HEK293 (cell line): ENCODE results near the gene ATP5MC3.

Source experiments
- HOXD13 ChIP-seq: sonication (generic); formaldehyde crosslinking; IDR thresholded peaks from 2 replicates; pipeline ENCODE4 v1.8.0; 2022; ENCODE audit warnings: missing genetic modification reagents, borderline replicate concordance
- KLF16 ChIP-seq: fragments of 450-650 bp; formaldehyde crosslinking; IDR thresholded peaks from 2 replicates; pipeline ENCODE4 v1.5.1; 2017; ENCODE audit warnings: missing biosample characterization, missing genetic modification characterization
- MYNN ChIP-seq: fragments of 450-650 bp; formaldehyde crosslinking; IDR thresholded peaks from 2 replicates; pipeline ENCODE4 v1.5.1; 2016; ENCODE audit warnings: missing biosample characterization, missing genetic modification characterization, borderline replicate concordance
- REPIN1 ChIP-seq: fragments of 450-650 bp; formaldehyde crosslinking; IDR thresholded peaks from 2 replicates; pipeline ENCODE4 v1.5.1; 2017; ENCODE audit warnings: missing biosample characterization, missing genetic modification characterization, low read depth
- YY1 ChIP-seq: fragments of 450-650 bp; formaldehyde crosslinking; IDR thresholded peaks from 2 replicates; pipeline ENCODE4 v1.5.1; 2018; ENCODE audit warnings: missing biosample characterization, missing genetic modification characterization
- ZFHX2 ChIP-seq: fragments of 450-650 bp; formaldehyde crosslinking; conservative IDR thresholded peaks from 2 replicates; pipeline ENCODE4 v1.5.1; 2016; ENCODE audit warnings: missing biosample characterization, missing genetic modification characterization
- ZNF132 ChIP-seq: fragments of 450-650 bp; formaldehyde crosslinking; IDR thresholded peaks from 2 replicates; pipeline ENCODE4 v1.5.1; 2017; ENCODE audit warnings: missing biosample characterization, missing genetic modification characterization, borderline replicate concordance
- ZNF138 ChIP-seq: fragments of 450-650 bp; formaldehyde crosslinking; IDR thresholded peaks from 2 replicates; pipeline ENCODE4 v1.5.1; 2016; ENCODE audit warnings: missing biosample characterization, missing genetic modification characterization, borderline replicate concordance
- ZNF140 ChIP-seq: fragments of 450-650 bp; formaldehyde crosslinking; IDR thresholded peaks from 2 replicates; pipeline ENCODE4 v1.5.1; 2016; ENCODE audit warnings: missing biosample characterization, missing genetic modification characterization
- ZNF184 ChIP-seq: fragments of 450-650 bp; IDR thresholded peaks from 2 replicates; pipeline ENCODE4 v1.5.1; 2018; ENCODE audit warnings: missing biosample characterization, mild to moderate bottlenecking, missing genetic modification characterization
- ZNF223 ChIP-seq: fragments of 450-650 bp; formaldehyde crosslinking; IDR thresholded peaks from 2 replicates; pipeline ENCODE4 v1.5.1; 2016; ENCODE audit warnings: missing biosample characterization, missing genetic modification characterization
- ZNF335 ChIP-seq: fragments of 450-650 bp; formaldehyde crosslinking; conservative IDR thresholded peaks from 2 replicates; pipeline ENCODE4 v1.5.1; 2016; ENCODE audit warnings: missing biosample characterization, missing genetic modification characterization
- ZNF37A ChIP-seq: fragments of 450-650 bp; IDR thresholded peaks from 2 replicates; pipeline ENCODE4 v1.5.1; 2018; ENCODE audit warnings: missing biosample characterization, missing genetic modification characterization
- ZNF510 ChIP-seq: fragments of 450-650 bp; formaldehyde crosslinking; IDR thresholded peaks from 2 replicates; pipeline ENCODE4 v1.5.1; 2018; ENCODE audit warnings: mild to moderate bottlenecking, missing genetic modification characterization, missing biosample characterization; ENCODE audit not compliant: insufficient replicate concordance
- ZNF514 ChIP-seq: fragments of 450-650 bp; formaldehyde crosslinking; IDR thresholded peaks from 2 replicates; pipeline ENCODE4 v1.5.1; 2016; ENCODE audit warnings: missing biosample characterization, missing genetic modification characterization
- ZNF701 ChIP-seq: fragments of 450-650 bp; formaldehyde crosslinking; IDR thresholded peaks from 2 replicates; pipeline ENCODE4 v1.5.1; 2016; ENCODE audit warnings: missing biosample characterization, missing genetic modification characterization
- ZNF830 ChIP-seq: fragments of 450-650 bp; IDR thresholded peaks from 2 replicates; pipeline ENCODE4 v1.5.0; 2018; ENCODE audit warnings: missing biosample characterization, missing genetic modification characterization, low read depth, mild to moderate bottlenecking, moderate library complexity
- ZSCAN16 ChIP-seq: fragments of 450-650 bp; formaldehyde crosslinking; IDR thresholded peaks from 2 replicates; pipeline ENCODE4 v1.5.1; 2016; ENCODE audit warnings: missing biosample characterization, missing genetic modification characterization
- TF ChIP-seq, protein P1 (sequence below): fragments of 450-650 bp; formaldehyde crosslinking; IDR thresholded peaks from 2 replicates; pipeline ENCODE4 v1.5.1; 2016; ENCODE audit warnings: missing biosample characterization, missing genetic modification characterization
- TF ChIP-seq, protein P2 (sequence below): fragments of 450-650 bp; formaldehyde crosslinking; IDR thresholded peaks from 2 replicates; pipeline ENCODE4 v1.5.1; 2017; ENCODE audit warnings: missing biosample characterization, missing genetic modification characterization
- TF ChIP-seq, protein P3 (sequence below): fragments of 450-650 bp; formaldehyde crosslinking; IDR thresholded peaks from 2 replicates; pipeline ENCODE4 v1.5.1; 2017; ENCODE audit warnings: missing biosample characterization, missing genetic modification characterization
- TF ChIP-seq, protein P4 (sequence below): fragments of 450-650 bp; formaldehyde crosslinking; IDR thresholded peaks from 2 replicates; pipeline ENCODE4 v1.5.1; 2017; ENCODE audit warnings: missing biosample characterization, missing genetic modification characterization
- TF ChIP-seq, protein P5 (sequence below): fragments of 450-650 bp; formaldehyde crosslinking; IDR thresholded peaks from 2 replicates; pipeline ENCODE4 v1.5.1; 2016; ENCODE audit warnings: missing biosample characterization, missing genetic modification characterization
- TF ChIP-seq, protein P6 (sequence below): fragments of 450-650 bp; formaldehyde crosslinking; conservative IDR thresholded peaks from 2 replicates; pipeline ENCODE4 v1.5.1; 2016; ENCODE audit warnings: low read depth, missing biosample characterization, missing genetic modification characterization

Gene ATP5MC3

DNA sequence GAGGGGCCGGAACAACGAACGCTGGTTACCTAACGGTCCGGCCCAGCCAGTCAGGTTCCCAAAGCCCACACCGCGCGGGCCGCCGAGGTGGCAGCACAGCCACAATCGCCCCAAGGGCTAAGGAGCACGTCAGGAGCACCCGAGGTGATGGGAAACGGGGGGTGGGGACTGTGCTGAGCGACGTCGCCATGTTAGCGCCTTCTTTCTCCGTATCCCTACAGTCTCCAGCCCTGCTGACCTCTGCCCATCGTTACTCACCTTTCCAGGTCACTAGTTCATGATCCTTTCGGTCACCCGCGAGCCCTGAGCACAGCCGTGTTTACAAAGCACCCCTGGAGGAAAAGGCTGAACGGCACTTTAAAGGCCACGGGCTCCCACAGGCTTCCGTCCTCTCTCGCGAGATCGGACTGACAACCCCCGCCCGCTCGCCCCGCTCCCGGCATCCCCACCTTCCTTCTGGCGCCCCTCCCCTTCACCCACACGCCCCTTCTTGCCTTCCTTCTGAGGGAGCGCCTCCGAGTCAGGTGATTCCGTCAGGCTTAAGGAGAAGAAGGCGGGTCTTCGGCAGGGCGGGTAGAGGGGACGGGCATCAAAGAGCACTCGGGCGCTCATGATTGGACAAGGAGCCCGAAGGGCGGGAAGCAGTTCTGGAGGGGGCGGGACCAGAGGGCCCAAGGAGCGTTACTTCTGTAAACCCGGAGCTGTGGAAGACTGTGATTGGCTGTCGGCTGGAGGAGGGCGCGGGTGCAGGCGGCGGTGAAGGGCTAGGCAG is 13.5 kb downstream of the ATP5MC3 start, which contains the start of gene ATF2 (continued):
- TF ChIP-seq, protein P1, sequence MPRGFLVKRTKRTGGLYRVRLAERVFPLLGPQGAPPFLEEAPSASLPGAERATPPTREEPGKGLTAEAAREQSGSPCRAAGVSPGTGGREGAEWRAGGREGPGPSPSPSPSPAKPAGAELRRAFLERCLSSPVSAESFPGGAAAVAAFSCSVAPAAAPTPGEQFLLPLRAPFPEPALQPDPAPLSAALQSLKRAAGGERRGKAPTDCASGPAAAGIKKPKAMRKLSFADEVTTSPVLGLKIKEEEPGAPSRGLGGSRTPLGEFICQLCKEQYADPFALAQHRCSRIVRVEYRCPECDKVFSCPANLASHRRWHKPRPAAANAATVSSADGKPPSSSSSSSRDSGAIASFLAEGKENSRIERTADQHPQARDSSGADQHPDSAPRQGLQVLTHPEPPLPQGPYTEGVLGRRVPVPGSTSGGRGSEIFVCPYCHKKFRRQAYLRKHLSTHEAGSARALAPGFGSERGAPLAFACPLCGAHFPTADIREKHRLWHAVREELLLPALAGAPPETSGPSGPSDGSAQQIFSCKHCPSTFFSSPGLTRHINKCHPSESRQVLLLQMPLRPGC (tag by site-specific recombination) = 0 out of 2 replicates have a peak, but pooled peaks have one; percentile 43
- TF ChIP-seq ZNF37A (no peak), ZNF514 (tag by site-specific recombination) (no peak), HOXD13 (CRISPR knock-in tag) (no peak), ZSCAN16 (tag by site-specific recombination) (peak; percentile 97), ZNF184 (tag by site-specific recombination) (no peak), ZNF830 (tag by site-specific recombination) (no peak), MYNN (tag by site-specific recombination) (no peak), YY1 (tag by site-specific recombination) (peak; percentile 79; the same call in 1 of the 2 replicates), ZNF140 (tag by site-specific recombination) (no peak), ZNF138 (tag by site-specific recombination) (no peak), ZNF510 (tag by site-specific recombination) (no peak), KLF16 (tag by site-specific recombination) (peak; percentile 92), ZNF701 (tag by site-specific recombination) (no peak), REPIN1 (tag by site-specific recombination) (no peak), ZNF132 (tag by site-specific recombination) (no peak), ZNF223 (tag by site-specific recombination) (no peak), ZNF335 (tag by site-specific recombination) (peak; percentile 83), ZFHX2 (peak; percentile 56)
- TF ChIP-seq, protein P2, sequence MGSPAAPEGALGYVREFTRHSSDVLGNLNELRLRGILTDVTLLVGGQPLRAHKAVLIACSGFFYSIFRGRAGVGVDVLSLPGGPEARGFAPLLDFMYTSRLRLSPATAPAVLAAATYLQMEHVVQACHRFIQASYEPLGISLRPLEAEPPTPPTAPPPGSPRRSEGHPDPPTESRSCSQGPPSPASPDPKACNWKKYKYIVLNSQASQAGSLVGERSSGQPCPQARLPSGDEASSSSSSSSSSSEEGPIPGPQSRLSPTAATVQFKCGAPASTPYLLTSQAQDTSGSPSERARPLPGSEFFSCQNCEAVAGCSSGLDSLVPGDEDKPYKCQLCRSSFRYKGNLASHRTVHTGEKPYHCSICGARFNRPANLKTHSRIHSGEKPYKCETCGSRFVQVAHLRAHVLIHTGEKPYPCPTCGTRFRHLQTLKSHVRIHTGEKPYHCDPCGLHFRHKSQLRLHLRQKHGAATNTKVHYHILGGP = no peak
- TF ChIP-seq, protein P3, sequence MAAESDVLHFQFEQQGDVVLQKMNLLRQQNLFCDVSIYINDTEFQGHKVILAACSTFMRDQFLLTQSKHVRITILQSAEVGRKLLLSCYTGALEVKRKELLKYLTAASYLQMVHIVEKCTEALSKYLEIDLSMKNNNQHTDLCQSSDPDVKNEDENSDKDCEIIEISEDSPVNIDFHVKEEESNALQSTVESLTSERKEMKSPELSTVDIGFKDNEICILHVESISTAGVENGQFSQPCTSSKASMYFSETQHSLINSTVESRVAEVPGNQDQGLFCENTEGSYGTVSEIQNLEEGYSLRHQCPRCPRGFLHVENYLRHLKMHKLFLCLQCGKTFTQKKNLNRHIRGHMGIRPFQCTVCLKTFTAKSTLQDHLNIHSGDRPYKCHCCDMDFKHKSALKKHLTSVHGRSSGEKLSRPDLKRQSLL (tag by site-specific recombination) = no peak
- TF ChIP-seq, protein P4, sequence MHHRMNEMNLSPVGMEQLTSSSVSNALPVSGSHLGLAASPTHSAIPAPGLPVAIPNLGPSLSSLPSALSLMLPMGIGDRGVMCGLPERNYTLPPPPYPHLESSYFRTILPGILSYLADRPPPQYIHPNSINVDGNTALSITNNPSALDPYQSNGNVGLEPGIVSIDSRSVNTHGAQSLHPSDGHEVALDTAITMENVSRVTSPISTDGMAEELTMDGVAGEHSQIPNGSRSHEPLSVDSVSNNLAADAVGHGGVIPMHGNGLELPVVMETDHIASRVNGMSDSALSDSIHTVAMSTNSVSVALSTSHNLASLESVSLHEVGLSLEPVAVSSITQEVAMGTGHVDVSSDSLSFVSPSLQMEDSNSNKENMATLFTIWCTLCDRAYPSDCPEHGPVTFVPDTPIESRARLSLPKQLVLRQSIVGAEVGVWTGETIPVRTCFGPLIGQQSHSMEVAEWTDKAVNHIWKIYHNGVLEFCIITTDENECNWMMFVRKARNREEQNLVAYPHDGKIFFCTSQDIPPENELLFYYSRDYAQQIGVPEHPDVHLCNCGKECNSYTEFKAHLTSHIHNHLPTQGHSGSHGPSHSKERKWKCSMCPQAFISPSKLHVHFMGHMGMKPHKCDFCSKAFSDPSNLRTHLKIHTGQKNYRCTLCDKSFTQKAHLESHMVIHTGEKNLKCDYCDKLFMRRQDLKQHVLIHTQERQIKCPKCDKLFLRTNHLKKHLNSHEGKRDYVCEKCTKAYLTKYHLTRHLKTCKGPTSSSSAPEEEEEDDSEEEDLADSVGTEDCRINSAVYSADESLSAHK (tag by site-specific recombination) = no peak
- TF ChIP-seq, protein P5, sequence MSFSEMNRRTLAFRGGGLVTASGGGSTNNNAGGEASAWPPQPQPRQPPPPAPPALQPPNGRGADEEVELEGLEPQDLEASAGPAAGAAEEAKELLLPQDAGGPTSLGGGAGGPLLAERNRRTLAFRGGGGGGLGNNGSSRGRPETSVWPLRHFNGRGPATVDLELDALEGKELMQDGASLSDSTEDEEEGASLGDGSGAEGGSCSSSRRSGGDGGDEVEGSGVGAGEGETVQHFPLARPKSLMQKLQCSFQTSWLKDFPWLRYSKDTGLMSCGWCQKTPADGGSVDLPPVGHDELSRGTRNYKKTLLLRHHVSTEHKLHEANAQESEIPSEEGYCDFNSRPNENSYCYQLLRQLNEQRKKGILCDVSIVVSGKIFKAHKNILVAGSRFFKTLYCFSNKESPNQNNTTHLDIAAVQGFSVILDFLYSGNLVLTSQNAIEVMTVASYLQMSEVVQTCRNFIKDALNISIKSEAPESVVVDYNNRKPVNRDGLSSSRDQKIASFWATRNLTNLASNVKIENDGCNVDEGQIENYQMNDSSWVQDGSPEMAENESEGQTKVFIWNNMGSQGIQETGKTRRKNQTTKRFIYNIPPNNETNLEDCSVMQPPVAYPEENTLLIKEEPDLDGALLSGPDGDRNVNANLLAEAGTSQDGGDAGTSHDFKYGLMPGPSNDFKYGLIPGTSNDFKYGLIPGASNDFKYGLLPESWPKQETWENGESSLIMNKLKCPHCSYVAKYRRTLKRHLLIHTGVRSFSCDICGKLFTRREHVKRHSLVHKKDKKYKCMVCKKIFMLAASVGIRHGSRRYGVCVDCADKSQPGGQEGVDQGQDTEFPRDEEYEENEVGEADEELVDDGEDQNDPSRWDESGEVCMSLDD = peak; percentile 86
- TF ChIP-seq, protein P6, sequence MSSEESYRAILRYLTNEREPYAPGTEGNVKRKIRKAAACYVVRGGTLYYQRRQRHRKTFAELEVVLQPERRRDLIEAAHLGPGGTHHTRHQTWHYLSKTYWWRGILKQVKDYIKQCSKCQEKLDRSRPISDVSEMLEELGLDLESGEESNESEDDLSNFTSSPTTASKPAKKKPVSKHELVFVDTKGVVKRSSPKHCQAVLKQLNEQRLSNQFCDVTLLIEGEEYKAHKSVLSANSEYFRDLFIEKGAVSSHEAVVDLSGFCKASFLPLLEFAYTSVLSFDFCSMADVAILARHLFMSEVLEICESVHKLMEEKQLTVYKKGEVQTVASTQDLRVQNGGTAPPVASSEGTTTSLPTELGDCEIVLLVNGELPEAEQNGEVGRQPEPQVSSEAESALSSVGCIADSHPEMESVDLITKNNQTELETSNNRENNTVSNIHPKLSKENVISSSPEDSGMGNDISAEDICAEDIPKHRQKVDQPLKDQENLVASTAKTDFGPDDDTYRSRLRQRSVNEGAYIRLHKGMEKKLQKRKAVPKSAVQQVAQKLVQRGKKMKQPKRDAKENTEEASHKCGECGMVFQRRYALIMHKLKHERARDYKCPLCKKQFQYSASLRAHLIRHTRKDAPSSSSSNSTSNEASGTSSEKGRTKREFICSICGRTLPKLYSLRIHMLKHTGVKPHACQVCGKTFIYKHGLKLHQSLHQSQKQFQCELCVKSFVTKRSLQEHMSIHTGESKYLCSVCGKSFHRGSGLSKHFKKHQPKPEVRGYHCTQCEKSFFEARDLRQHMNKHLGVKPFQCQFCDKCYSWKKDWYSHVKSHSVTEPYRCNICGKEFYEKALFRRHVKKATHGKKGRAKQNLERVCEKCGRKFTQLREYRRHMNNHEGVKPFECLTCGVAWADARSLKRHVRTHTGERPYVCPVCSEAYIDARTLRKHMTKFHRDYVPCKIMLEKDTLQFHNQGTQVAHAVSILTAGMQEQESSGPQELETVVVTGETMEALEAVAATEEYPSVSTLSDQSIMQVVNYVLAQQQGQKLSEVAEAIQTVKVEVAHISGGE (tag by site-specific recombination) = no peak
